GM12891 (cell line): Measurements from ENCODE around the gene SMG6.

Experiments used
- PAX5 ChIP-seq: IDR thresholded peaks from 2 replicates; pipeline ENCODE4 v1.6.1; 2011; ENCODE audit warnings: low read length, moderate library complexity, mild to moderate bottlenecking; ENCODE audit not compliant: insufficient read depth, severe bottlenecking
- POLR2A ChIP-seq: IDR thresholded peaks from 2 replicates; pipeline ENCODE4 v1.6.1; 2011; ENCODE audit warnings: low read depth, low read length, control low read depth
- POLR2AphosphoS5 ChIP-seq: IDR thresholded peaks from 2 replicates; pipeline ENCODE4 v1.6.1; 2011; ENCODE audit warnings: low read depth, low read length, control low read depth
- SPI1 ChIP-seq: IDR thresholded peaks from 2 replicates; pipeline ENCODE4 v1.6.1; 2011; ENCODE audit warnings: low read depth, low read length, control low read depth
- TAF1 ChIP-seq: IDR thresholded peaks from 2 replicates; pipeline ENCODE4 v1.6.1; 2011; ENCODE audit warnings: low read depth, low read length, control low read depth

- no peak for TF ChIP-seq POLR2AphosphoS5
- TF ChIP-seq POLR2A = no peak
- no peak for TF ChIP-seq TAF1
- no peak for TF ChIP-seq SPI1
- TF ChIP-seq PAX5 = no peak
Observed at GRCh38 chr17:2049333-2050299, 254.0 kb downstream of the SMG6 start.
